ENCODE measurements around the gene GASK1B. TPM values are rescaled to one million over a fixed set of nuclear protein-coding genes. Genes with fewer than 3 reads are reported as not detected.

GASK1B gene
- total RNA-seq, 4 donors from 2014 or later, result 7.9 to 22.5 (median 14.1) TPM

- in situ Hi-C loops (cut with MboI; ENCODE audit: low pct_ligation_motif_present in 1 of 4, low pct_unique_long_range_greater_than_20kb in 1 of 4, low sequenced_read_pairs in 3 of 4), result no loop called here
- H3K27me3 ChIP-seq, result no peaks in the 10 kb centered on the region
- no peak for TF ChIP-seq POLR2A (IDR thresholded peaks at IDR 0.05)
- no peaks in the 10 kb centered on the region for H3K4me1 ChIP-seq
- H3K27ac ChIP-seq, result no peak overlapping the region
- 74 to 88% methylated on average over 5 of the region's 5 CpGs for WGBS, 2 donors (ENCODE audit: low coverage in 1 of 2)
- no peak for DNase-seq
- H3K9me3 ChIP-seq, result no peaks in the 10 kb centered on the region
- no peak overlapping the region for H3K4me3 ChIP-seq
- intact Hi-C loops (cut with DNase I; ENCODE audit: low total_unique reads), result no loop called here
- H3K36me3 ChIP-seq, result no peaks in the 10 kb centered on the region
These were observed 33.7 kb downstream of the GASK1B start for GRCh38 chr4:158139086-158139485.

GRCh38 chr4:158134222-158134621 is 38.6 kb downstream of the GASK1B start:
- WGBS, 2 donors (ENCODE audit: low coverage in 1 of 2), result 44 to 46% methylated on average over 2 of the region's 2 CpGs
- no peak for DNase-seq
- Histone ChIP-seq H3K9me3 (no peaks in the 10 kb centered on the region), H3K36me3 (no peaks in the 10 kb centered on the region), H3K27me3 (no peaks in the 10 kb centered on the region), H3K27ac (no peak overlapping the region), H3K4me1 (no peaks in the 10 kb centered on the region), H3K4me3 (no peak overlapping the region)
- intact Hi-C loops (cut with DNase I; ENCODE audit: low total_unique reads), result no loop called here
- TF ChIP-seq EP300 (IDR thresholded peaks at IDR 0.05; ENCODE audit: low read depth) (no peak), POLR2AphosphoS5 (IDR thresholded peaks at IDR 0.05) (no peak)
- in situ Hi-C loops (cut with MboI; ENCODE audit: low pct_ligation_motif_present in 1 of 4, low pct_unique_long_range_greater_than_20kb in 1 of 4, low sequenced_read_pairs in 3 of 4), result no loop called here

- intact Hi-C loops (cut with DNase I; ENCODE audit: low total_unique reads) (no loop called here), in situ Hi-C loops (cut with MboI; ENCODE audit: low pct_ligation_motif_present in 1 of 4, low pct_unique_long_range_greater_than_20kb in 1 of 4, low sequenced_read_pairs in 3 of 4) (no loop called here)
- H3K4me1 ChIP-seq, result no peaks in the 10 kb centered on the region
- no peak for DNase-seq
- TF ChIP-seq POLR2A (IDR thresholded peaks at IDR 0.05) (no peak), CTCF (IDR thresholded peaks at IDR 0.05) (no peak), EP300 (IDR thresholded peaks at IDR 0.05; ENCODE audit: low read depth) (no peak), POLR2AphosphoS5 (IDR thresholded peaks at IDR 0.05) (no peak)
- WGBS, 2 donors (ENCODE audit: low coverage in 1 of 2), result 56 to 68% methylated on average over 4 of the region's 4 CpGs
- no peak overlapping the region for H3K4me3 ChIP-seq
- H3K9me3 ChIP-seq, result no peaks in the 10 kb centered on the region
- no peak overlapping the region for H3K27ac ChIP-seq
- no peaks in the 10 kb centered on the region for H3K27me3 ChIP-seq
- H3K36me3 ChIP-seq, result no peaks in the 10 kb centered on the region
These were observed 39.3 kb downstream of the GASK1B start for GRCh38 chr4:158133551-158133950.

GRCh38 chr4:158131027-158131426 is 41.8 kb downstream of the GASK1B start:
- intact Hi-C loops (cut with DNase I; ENCODE audit: low total_unique reads) (no loop called here), in situ Hi-C loops (cut with MboI; ENCODE audit: low pct_ligation_motif_present in 1 of 4, low pct_unique_long_range_greater_than_20kb in 1 of 4, low sequenced_read_pairs in 3 of 4) (no loop called here)
- TF ChIP-seq EP300 (IDR thresholded peaks at IDR 0.05; ENCODE audit: low read depth) (no peak), POLR2A (IDR thresholded peaks at IDR 0.05) (no peak), POLR2AphosphoS5 (IDR thresholded peaks at IDR 0.05) (no peak), CTCF (IDR thresholded peaks at IDR 0.05) (no peak)
- H3K27ac ChIP-seq, result no peak overlapping the region
- H3K4me1 ChIP-seq, result no peaks in the 10 kb centered on the region
- no peaks in the 10 kb centered on the region for H3K27me3 ChIP-seq
- no peak overlapping the region for H3K4me3 ChIP-seq
- H3K9me3 ChIP-seq, result no peaks in the 10 kb centered on the region
- WGBS, 2 donors (ENCODE audit: low coverage in 1 of 2), result 60 to 83% methylated on average over 1 of the region's 1 CpG
- no peak for DNase-seq
- H3K36me3 ChIP-seq, result no peaks in the 10 kb centered on the region

- WGBS, 2 donors (ENCODE audit: low coverage in 1 of 2), result 83 to 95% methylated on average over 2 of the region's 2 CpGs
- H3K27ac ChIP-seq, result no peak overlapping the region
- in situ Hi-C loops (cut with MboI; ENCODE audit: low pct_ligation_motif_present in 1 of 4, low pct_unique_long_range_greater_than_20kb in 1 of 4, low sequenced_read_pairs in 3 of 4), result no loop called here
These were observed 42.6 kb downstream of the GASK1B start for GRCh38 chr4:158130204-158130603.

More at GRCh38 chr4:158130204-158130603, 42.6 kb downstream of the GASK1B start:
- Histone ChIP-seq H3K4me3 (no peak overlapping the region), H3K9me3 (no peaks in the 10 kb centered on the region), H3K4me1 (peaks cover 0 to 3% (median 0%) of the 10 kb centered on the region in 4 donors), H3K27me3 (no peaks in the 10 kb centered on the region), H3K36me3 (no peaks in the 10 kb centered on the region)
- TF ChIP-seq POLR2A (IDR thresholded peaks at IDR 0.05) (no peak), CTCF (IDR thresholded peaks at IDR 0.05) (no peak), POLR2AphosphoS5 (IDR thresholded peaks at IDR 0.05) (no peak), EP300 (IDR thresholded peaks at IDR 0.05; ENCODE audit: low read depth) (no peak)
- no peak for DNase-seq
- intact Hi-C loops (cut with DNase I; ENCODE audit: low total_unique reads), result no loop called here
